Amygdala (tissue), 56 donors: ENCODE results near the gene DHRS2.

Source experiments
- DNase-seq, 56 donors: peaks; one replicate each; lab custom pipeline; 2025; lab: John Stamatoyannopoulos, UW

The DHRS2 gene

GRCh38 chr14:23612354-23612732 lies 23.8 kb upstream of the DHRS2 start:
- no peak for DNase-seq

DNA sequence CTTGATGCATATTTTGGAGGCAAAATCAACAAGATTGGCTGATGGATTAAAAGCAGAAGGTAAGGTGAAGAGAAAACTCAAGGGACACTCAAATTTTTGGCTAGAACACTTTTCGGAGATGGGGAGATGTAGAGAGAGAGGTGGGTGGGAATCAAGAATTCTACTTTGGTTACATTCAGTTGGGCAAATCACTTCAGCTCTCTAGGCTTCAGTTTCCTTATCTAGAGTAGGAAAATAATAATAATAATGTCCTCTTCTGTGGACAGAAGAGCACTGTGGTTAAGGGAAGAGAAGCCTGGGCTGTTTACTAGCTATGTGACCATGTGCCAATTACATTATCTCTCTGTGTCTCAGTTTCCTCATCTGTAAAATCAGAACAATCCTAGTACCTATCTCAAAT lies 23.4 kb upstream of the DHRS2 start:
- no peak for DNase-seq

DNA sequence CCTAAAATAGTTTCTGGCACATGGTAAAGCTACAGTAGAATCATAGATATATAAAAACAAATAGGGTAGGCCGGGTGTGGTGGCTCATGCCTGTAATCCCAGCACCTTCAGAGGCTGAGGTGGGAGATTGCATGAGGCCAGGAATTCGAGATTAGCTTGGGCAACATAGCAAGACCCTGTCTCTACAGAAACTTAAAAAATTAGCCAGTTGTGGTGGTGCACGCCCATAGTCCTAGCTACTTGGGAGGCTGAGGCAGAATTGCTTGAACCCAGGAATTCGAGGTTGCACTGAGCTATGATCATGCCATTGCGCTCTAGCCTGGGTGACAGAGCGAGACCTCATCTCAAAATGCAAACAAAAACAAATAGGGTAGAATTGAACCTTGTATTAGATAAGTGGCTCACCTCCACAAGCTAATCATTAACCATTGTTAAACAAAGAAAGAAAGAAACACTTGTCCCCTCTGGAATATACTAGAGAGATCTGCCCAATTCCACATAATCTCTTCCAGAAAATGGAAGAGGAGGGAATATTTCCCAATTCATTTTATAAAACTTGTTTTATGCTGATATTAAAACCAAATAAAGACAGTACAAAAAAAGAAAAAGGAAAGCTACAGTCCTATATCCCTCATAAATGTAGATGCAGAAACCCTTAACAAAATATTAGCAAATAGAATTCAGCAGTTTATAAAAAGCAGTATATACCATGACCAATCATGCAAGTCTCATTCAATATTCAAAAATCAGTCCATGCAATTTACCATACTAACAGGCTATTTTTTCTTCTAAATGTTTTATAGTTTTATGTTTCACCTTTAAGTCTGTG lies 22.7 kb upstream of the DHRS2 start:
- DNase-seq, result no peak

DNA sequence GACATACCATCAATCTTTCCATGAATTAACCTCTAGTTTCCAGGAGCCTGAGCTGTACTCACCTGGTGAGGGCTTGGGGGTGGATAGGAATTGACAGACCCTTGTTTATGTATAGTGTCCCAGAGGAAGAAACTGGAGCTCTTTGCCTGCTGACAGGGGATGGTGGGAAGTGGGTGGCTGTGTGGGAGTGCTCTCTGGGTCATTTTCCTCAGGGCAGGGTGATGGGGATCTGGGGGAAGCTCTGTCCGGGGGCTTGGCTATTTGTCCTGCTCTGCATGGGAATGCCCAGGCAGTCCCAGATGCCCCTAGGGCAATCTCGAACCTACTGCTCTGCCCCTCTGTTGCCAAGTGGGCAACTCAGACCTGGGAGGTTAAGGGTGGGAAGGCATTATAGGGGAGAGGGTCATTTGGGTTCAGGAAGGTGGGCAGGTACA lies 21.8 kb upstream of the DHRS2 start:
- no peak for DNase-seq

- DNase-seq, result no peak
Observed at GRCh38 chr14:23615856-23616255, 20.3 kb upstream of the DHRS2 start.

DNA sequence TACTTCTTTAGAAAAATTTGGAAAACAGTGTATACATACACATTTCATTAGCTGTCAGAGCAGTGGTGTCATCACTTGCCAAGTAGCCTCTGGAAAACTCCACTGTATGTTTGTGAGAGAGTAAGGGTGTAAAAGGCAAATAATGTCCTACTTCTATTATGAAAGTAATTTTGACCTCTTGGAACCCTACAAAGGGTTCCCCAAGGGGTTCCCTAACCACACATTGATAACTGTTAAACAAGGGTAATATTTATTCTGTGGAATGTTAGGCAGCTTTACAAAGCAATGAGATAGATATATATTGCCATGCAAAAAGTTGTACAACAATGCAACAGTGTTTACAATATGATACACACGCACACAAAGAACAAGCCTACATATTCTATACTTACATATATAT lies 18.6 kb upstream of the DHRS2 start:
- DNase-seq, result no peak

- no peak for DNase-seq
Observed at GRCh38 chr14:23618415-23618988, 17.7 kb upstream of the DHRS2 start.

DNA sequence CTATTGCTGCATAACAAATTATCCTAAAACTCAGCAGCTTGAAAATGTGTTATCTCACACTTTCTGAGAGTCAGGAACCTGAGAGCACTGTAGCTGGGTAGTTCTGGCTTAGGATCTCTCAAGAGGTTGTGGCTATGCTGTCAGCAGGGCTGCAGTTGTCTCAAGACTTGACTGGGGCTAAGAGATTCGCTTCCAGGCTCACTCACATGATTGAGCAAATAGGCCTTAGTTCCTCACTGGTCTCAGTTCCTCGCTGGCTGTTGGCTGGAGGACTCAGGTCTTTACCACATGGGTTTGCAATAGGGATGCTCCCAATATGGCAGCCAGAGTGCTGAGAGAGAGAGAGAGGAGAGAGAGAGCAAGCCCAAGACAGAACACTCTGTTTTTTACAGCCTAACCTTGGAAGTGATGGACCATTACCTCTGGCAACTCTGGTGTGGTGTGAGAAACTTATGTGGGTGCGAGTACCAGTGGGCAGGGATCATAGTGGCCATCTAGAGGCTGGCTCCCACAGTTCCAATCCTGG lies 15.9 kb upstream of the DHRS2 start:
- no peak for DNase-seq

- DNase-seq, result no peak
Observed at GRCh38 chr14:23621204-23621931, 14.8 kb upstream of the DHRS2 start.

GRCh38 chr14:23621932-23622730 lies 14.0 kb upstream of the DHRS2 start:
- no peak for DNase-seq

- no peak for DNase-seq
Observed at GRCh38 chr14:23622990-23623389, 13.2 kb upstream of the DHRS2 start.

GRCh38 chr14:23623962-23624361 lies 12.2 kb upstream of the DHRS2 start:
- no peak for DNase-seq

DNA sequence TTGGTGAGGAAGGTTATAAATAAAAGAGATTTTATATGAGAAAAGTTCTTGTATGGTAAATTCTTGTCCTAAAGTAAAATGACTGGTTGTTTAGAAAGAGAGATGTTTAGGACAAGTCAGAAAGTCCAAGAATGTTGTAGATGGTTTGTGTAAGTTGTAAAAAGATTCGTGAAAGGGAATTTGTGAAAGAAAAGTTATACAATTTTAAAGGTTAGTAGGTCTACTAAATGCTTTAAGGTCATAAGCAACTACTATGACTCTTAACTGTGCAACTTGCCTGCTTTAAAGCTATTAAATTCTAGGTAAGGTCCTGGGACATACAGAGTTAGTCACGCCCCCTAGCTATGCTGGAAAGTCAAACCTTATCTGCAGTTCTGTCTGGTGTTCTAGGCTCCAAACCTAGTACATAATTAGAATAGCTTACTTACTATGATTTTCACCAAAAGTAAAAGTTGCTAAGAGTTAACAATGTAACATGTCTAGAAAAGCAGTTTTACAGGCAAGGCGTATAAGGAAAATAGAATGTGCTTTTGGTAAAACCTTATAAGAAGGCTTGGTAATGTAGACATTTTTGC lies 11.2 kb upstream of the DHRS2 start:
- no peak for DNase-seq

DNA sequence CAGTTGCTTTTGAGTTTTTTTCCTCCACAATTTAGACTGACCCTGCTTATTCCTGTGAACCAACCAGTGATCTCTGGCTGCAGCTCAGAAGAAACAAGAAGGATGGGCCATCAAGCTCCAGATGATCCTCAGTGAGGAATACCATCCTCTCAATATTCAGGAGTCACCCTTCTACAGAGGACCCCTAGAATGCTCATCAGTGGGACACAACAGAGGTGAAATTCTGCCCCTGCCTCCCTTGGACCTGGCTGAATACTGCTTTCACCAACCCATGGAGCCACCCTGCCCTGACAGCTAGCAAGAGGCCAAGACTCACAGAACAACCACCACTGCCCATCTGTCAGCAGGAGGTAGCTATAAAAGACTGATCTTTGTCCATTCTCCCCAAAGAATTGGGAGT lies 9.2 kb upstream of the DHRS2 start:
- DNase-seq, result no peak

- no peak for DNase-seq
Observed at GRCh38 chr14:23627961-23628360, 8.2 kb upstream of the DHRS2 start.

DNA sequence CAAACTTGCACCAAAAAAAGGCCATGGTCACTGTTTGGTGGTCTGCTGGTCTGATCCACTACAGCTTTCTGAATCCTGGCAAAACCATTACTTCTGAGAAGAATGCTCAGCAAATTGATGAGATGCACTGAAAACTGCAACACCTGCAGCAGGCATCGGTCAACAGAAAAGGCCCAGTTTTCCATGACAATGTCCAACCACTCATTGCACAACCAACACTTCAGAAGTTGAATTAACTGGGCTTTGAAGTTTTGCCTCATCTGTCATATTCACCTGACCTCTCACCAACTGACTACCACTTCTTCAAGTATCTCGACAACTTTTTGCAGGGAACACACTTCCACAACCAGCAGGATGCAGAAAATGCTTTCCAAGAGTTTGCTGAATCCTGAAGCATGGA lies 7.0 kb upstream of the DHRS2 start:
- DNase-seq, result no peak

DNA sequence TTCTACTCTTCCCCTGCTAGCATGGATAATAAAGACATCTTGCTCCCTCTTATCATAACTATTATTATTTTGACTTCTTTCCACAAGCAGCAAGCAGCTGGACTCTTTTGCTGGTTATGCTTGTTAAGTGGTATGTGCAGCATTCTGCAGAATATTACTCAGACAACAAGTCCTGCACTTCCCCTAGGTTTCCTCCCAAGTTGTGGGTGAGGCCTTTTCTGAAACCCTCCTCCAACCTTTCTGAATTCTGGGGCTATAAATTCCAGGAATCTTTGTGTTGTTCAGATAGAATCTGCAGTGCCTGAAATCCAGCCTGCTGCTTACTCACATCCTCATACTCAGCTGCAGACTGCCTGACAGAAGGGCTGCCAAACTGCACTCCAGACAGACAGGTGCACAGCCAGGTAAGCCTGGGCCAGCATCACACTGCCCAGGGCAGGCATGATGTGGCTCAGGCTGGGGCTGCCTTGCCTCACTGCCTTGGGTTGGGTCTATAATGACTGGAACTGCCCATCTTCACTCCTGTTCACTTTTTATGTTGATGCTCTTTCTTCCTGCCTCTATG lies 6.2 kb upstream of the DHRS2 start:
- DNase-seq, result no peak

DNA sequence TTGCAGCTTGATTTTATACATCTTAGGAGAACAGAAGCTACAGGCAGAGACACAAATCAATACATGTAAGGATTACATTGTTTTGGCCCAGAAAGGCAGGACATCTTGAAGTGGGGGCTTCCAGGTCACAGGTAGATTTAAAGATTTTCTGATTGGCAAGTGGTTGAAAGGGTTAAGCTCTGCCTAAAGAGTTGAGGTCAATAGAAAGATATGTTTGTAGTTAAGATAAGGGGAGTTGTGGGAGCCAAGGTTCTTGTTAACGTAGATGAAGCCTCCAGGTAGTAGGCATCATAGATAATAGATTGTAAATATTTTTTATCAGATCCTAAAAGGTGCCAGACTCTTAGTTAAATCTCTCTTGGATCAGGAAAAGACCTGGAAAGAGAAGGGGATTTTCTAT lies 5.5 kb upstream of the DHRS2 start:
- DNase-seq, result no peak

GRCh38 chr14:23631234-23631633 lies 4.9 kb upstream of the DHRS2 start:
- DNase-seq, result no peak
